NCI-H2029 treated with DMSO at 0.1 percent for 48 hours (cell line): ENCODE measurements around the gene C11orf21.
"Not testable (repeated sequence)": the region's sequence is repeated elsewhere in the genome, so short reads cannot be mapped to it uniquely, and the experiment has no call there.

Experiments used
- DNase-seq: peaks from one replicate; lab custom pipeline; 2025; lab: John Stamatoyannopoulos, UW

Gene C11orf21

GRCh38 chr11:2301631-2302305 is at the start of gene C11orf21, which contains the start of gene TSPAN32:
TSS of gene C11orf21 (minus strand) at chr11:2301918. CDS start at chr11:2301808, 110 bp downstream.
TSS of gene TSPAN32 (plus strand) at chr11:2302013. CDS start at chr11:2302150, 137 bp downstream.
- no peak for DNase-seq

- no peak for DNase-seq
Measured at GRCh38 chr11:2348986-2349385, 47.3 kb upstream of the C11orf21 start.

- no peak for DNase-seq
Measured at GRCh38 chr11:2347308-2347830, 45.7 kb upstream of the C11orf21 start.

GRCh38 chr11:2346586-2347307 is 45.0 kb upstream of the C11orf21 start:
- DNase-seq, result no peak

GRCh38 chr11:2346014-2346413 is 44.3 kb upstream of the C11orf21 start:
- DNase-seq, result no peak

- no peak for DNase-seq
Measured at GRCh38 chr11:2345050-2345449, 43.3 kb upstream of the C11orf21 start.

GRCh38 chr11:2343502-2343901 is 41.8 kb upstream of the C11orf21 start:
- no peak for DNase-seq

- no peak for DNase-seq
Measured at GRCh38 chr11:2342981-2343380, 41.3 kb upstream of the C11orf21 start.

GRCh38 chr11:2342557-2342956 is 40.8 kb upstream of the C11orf21 start:
- DNase-seq, result no peak

- not testable (repeated sequence) for DNase-seq
Measured at GRCh38 chr11:2338760-2339159, 37.0 kb upstream of the C11orf21 start.

GRCh38 chr11:2335286-2335685 is 33.6 kb upstream of the C11orf21 start:
- DNase-seq, result not testable (repeated sequence)

GRCh38 chr11:2333486-2334205 is 31.9 kb upstream of the C11orf21 start:
- not testable (repeated sequence) for DNase-seq

GRCh38 chr11:2332569-2332968 is 30.9 kb upstream of the C11orf21 start:
- not testable (repeated sequence) for DNase-seq

GRCh38 chr11:2331404-2331803 is 29.7 kb upstream of the C11orf21 start:
- no peak for DNase-seq

- DNase-seq, result no peak
Measured at GRCh38 chr11:2330696-2331095, 29.0 kb upstream of the C11orf21 start.

GRCh38 chr11:2329551-2329950 is 27.8 kb upstream of the C11orf21 start:
- no peak for DNase-seq

GRCh38 chr11:2328656-2329354 is 27.1 kb upstream of the C11orf21 start:
- no peak for DNase-seq

GRCh38 chr11:2328021-2328420 is 26.3 kb upstream of the C11orf21 start:
- DNase-seq, result no peak

- DNase-seq, result no peak
Measured at GRCh38 chr11:2327032-2327431, 25.3 kb upstream of the C11orf21 start.

- no peak for DNase-seq
Measured at GRCh38 chr11:2325719-2326118, 24.0 kb upstream of the C11orf21 start.

- no peak for DNase-seq
Measured at GRCh38 chr11:2325123-2325522, 23.4 kb upstream of the C11orf21 start.

GRCh38 chr11:2321311-2321683 is 19.6 kb upstream of the C11orf21 start:
- DNase-seq, result no peak
